ENCODE data around the gene ZBTB7A.

The ZBTB7A gene

GRCh38 chr19:4042064-4042730 is 24.5 kb downstream of the ZBTB7A start:
- H3K27me3 Mint-ChIP-seq = no peaks in the 10 kb centered on the region
- no peak overlapping the region for H3K27ac Mint-ChIP-seq
- H3K9me3 Mint-ChIP-seq = no peaks in the 10 kb centered on the region
- no peak overlapping the region for H3K4me3 Mint-ChIP-seq
- H3K36me3 Mint-ChIP-seq = peaks cover 1% of the 10 kb centered on the region
- H3K4me1 Mint-ChIP-seq = peaks cover 8% of the 10 kb centered on the region

GRCh38 chr19:4038661-4039423 is 27.9 kb downstream of the ZBTB7A start:
- H3K36me3 Mint-ChIP-seq = peaks cover 1% of the 10 kb centered on the region
- no peaks in the 10 kb centered on the region for H3K9me3 Mint-ChIP-seq
- no peak overlapping the region for H3K4me3 Mint-ChIP-seq
- no peaks in the 10 kb centered on the region for H3K4me1 Mint-ChIP-seq
- no peaks in the 10 kb centered on the region for H3K27me3 Mint-ChIP-seq
- peak overlapping the region; percentile 24 for H3K27ac Mint-ChIP-seq

GRCh38 chr19:4038057-4038456 is 28.6 kb downstream of the ZBTB7A start:
- Mint-ChIP-seq H3K9me3 (no peaks in the 10 kb centered on the region), H3K27me3 (no peaks in the 10 kb centered on the region), H3K4me1 (no peaks in the 10 kb centered on the region), H3K4me3 (no peak overlapping the region), H3K36me3 (peaks cover 1% of the 10 kb centered on the region), H3K27ac (no peak overlapping the region)

- H3K36me3 Mint-ChIP-seq = peaks cover 1% of the 10 kb centered on the region
- no peak overlapping the region for H3K27ac Mint-ChIP-seq
- no peaks in the 10 kb centered on the region for H3K27me3 Mint-ChIP-seq
- no peak overlapping the region for H3K4me3 Mint-ChIP-seq
- no peaks in the 10 kb centered on the region for H3K9me3 Mint-ChIP-seq
- no peaks in the 10 kb centered on the region for H3K4me1 Mint-ChIP-seq
Measured at GRCh38 chr19:4037301-4037949, 29.3 kb downstream of the ZBTB7A start.

- Mint-ChIP-seq H3K4me1 (no peaks in the 10 kb centered on the region), H3K36me3 (peaks cover 1% of the 10 kb centered on the region), H3K27me3 (no peaks in the 10 kb centered on the region), H3K4me3 (no peak overlapping the region), H3K27ac (no peak overlapping the region), H3K9me3 (no peaks in the 10 kb centered on the region)
Measured at GRCh38 chr19:4036576-4037300, 30.0 kb downstream of the ZBTB7A start.

GRCh38 chr19:4035582-4035981 is 31.1 kb downstream of the ZBTB7A start:
- Mint-ChIP-seq H3K27me3 (no peaks in the 10 kb centered on the region), H3K36me3 (peaks cover 1% of the 10 kb centered on the region), H3K9me3 (no peaks in the 10 kb centered on the region), H3K27ac (no peak overlapping the region), H3K4me1 (no peaks in the 10 kb centered on the region), H3K4me3 (no peak overlapping the region)

- Mint-ChIP-seq H3K4me3 (no peak overlapping the region), H3K27me3 (no peaks in the 10 kb centered on the region), H3K27ac (no peak overlapping the region), H3K4me1 (no peaks in the 10 kb centered on the region), H3K36me3 (peaks cover 1% of the 10 kb centered on the region), H3K9me3 (no peaks in the 10 kb centered on the region)
Measured at GRCh38 chr19:4035018-4035566, 31.6 kb downstream of the ZBTB7A start.

GRCh38 chr19:4034048-4035017 is 32.4 kb downstream of the ZBTB7A start:
- H3K4me1 Mint-ChIP-seq = no peaks in the 10 kb centered on the region
- no peaks in the 10 kb centered on the region for H3K9me3 Mint-ChIP-seq
- no peaks in the 10 kb centered on the region for H3K27me3 Mint-ChIP-seq
- peaks cover 1% of the 10 kb centered on the region for H3K36me3 Mint-ChIP-seq
- H3K27ac Mint-ChIP-seq = no peak overlapping the region
- no peak overlapping the region for H3K4me3 Mint-ChIP-seq

GRCh38 chr19:4033028-4033956 is 33.4 kb downstream of the ZBTB7A start:
- H3K4me3 Mint-ChIP-seq = no peak overlapping the region
- no peaks in the 10 kb centered on the region for H3K4me1 Mint-ChIP-seq
- no peaks in the 10 kb centered on the region for H3K9me3 Mint-ChIP-seq
- H3K27me3 Mint-ChIP-seq = no peaks in the 10 kb centered on the region
- H3K36me3 Mint-ChIP-seq = peaks cover 1% of the 10 kb centered on the region
- H3K27ac Mint-ChIP-seq = no peak overlapping the region

- Mint-ChIP-seq H3K36me3 (no peaks in the 10 kb centered on the region), H3K4me3 (no peak overlapping the region), H3K27ac (no peak overlapping the region), H3K27me3 (no peaks in the 10 kb centered on the region), H3K4me1 (no peaks in the 10 kb centered on the region), H3K9me3 (no peaks in the 10 kb centered on the region)
Measured at GRCh38 chr19:4032436-4032835, 34.3 kb downstream of the ZBTB7A start.

- Mint-ChIP-seq H3K36me3 (no peaks in the 10 kb centered on the region), H3K4me3 (no peak overlapping the region), H3K9me3 (no peaks in the 10 kb centered on the region), H3K27me3 (no peaks in the 10 kb centered on the region), H3K27ac (no peak overlapping the region), H3K4me1 (no peaks in the 10 kb centered on the region)
Measured at GRCh38 chr19:4031420-4031819, 35.3 kb downstream of the ZBTB7A start.

GRCh38 chr19:4030981-4031380 is 35.7 kb downstream of the ZBTB7A start:
- Mint-ChIP-seq H3K27me3 (no peaks in the 10 kb centered on the region), H3K27ac (no peak overlapping the region), H3K9me3 (no peaks in the 10 kb centered on the region), H3K4me3 (no peak overlapping the region), H3K4me1 (no peaks in the 10 kb centered on the region), H3K36me3 (no peaks in the 10 kb centered on the region)

- Mint-ChIP-seq H3K9me3 (no peaks in the 10 kb centered on the region), H3K36me3 (no peaks in the 10 kb centered on the region), H3K4me1 (no peaks in the 10 kb centered on the region), H3K4me3 (no peak overlapping the region), H3K27me3 (no peaks in the 10 kb centered on the region), H3K27ac (no peak overlapping the region)
Measured at GRCh38 chr19:4030552-4030951, 36.1 kb downstream of the ZBTB7A start.

- Mint-ChIP-seq H3K4me3 (no peak overlapping the region), H3K27ac (no peak overlapping the region), H3K36me3 (peaks cover 1% of the 10 kb centered on the region), H3K4me1 (no peaks in the 10 kb centered on the region), H3K27me3 (no peaks in the 10 kb centered on the region), H3K9me3 (no peaks in the 10 kb centered on the region)
Measured at GRCh38 chr19:4029247-4029614, 37.5 kb downstream of the ZBTB7A start.
